Endothelial cell of umbilical vein (primary cell): Measurements from ENCODE around the gene VEGFC.

ENCODE experiments used
- EZH2 ChIP-seq: IDR thresholded peaks from 2 replicates; pipeline ENCODE4 v1.6.1; 2012; ENCODE audit warnings: borderline replicate concordance, low read depth, mild to moderate bottlenecking, moderate library complexity, low read length, inconsistent platforms; ENCODE audit not compliant: severe bottlenecking
- FOS ChIP-seq: IDR thresholded peaks from 2 replicates; pipeline ENCODE4 v1.6.1; 2011; ENCODE audit warnings: mild to moderate bottlenecking, low read length, moderate library complexity, borderline replicate concordance; ENCODE audit not compliant: insufficient read depth
- GATA2 ChIP-seq: IDR thresholded peaks from 2 replicates; pipeline ENCODE4 v1.7.0; 2011; ENCODE audit warnings: low read depth, mild to moderate bottlenecking, moderate library complexity, mixed read lengths, low read length; ENCODE audit not compliant: insufficient read length, insufficient read depth
- JUN ChIP-seq: IDR thresholded peaks from 2 replicates; pipeline ENCODE4 v1.6.1; 2011; ENCODE audit warnings: borderline replicate concordance, low read depth; ENCODE audit not compliant: insufficient read length, insufficient read depth
- MYC ChIP-seq: IDR thresholded peaks from one replicate; pipeline ENCODE4 v1.6.1; 2011; ENCODE audit warnings: mild to moderate bottlenecking, low read depth, low read length
- POLR2A ChIP-seq: IDR thresholded peaks from 2 replicates; pipeline ENCODE4 v1.6.1; 2012; ENCODE audit warnings: low read depth, mild to moderate bottlenecking, control low read depth, low read length
- POLR2AphosphoS5 ChIP-seq: IDR thresholded peaks from 2 replicates; pipeline ENCODE4 v1.6.1; 2012; ENCODE audit warnings: low read depth, mild to moderate bottlenecking, control low read depth, low read length, moderate library complexity; ENCODE audit not compliant: insufficient read depth
- TF ChIP-seq, protein P1 (sequence below), 2 donors: IDR thresholded peaks; 1 replicate in 1 of 2; 2 replicates in 1 of 2; pipeline ENCODE4 v1.5.1; 2011; ENCODE audit warnings: low read length in 2 of 2, mild to moderate bottlenecking in 2 of 2, moderate library complexity in 2 of 2, control low read depth in 1 of 2, inconsistent platforms in 1 of 2, low read depth in 1 of 2; ENCODE audit not compliant: insufficient read depth in 1 of 2; ENCODE audit errors: extremely low read depth in 1 of 2
- TF ChIP-seq, protein P2 (sequence below): IDR thresholded peaks from 2 replicates; pipeline ENCODE4 v1.6.1; 2011; ENCODE audit not compliant: insufficient read depth, insufficient read length

DNA sequence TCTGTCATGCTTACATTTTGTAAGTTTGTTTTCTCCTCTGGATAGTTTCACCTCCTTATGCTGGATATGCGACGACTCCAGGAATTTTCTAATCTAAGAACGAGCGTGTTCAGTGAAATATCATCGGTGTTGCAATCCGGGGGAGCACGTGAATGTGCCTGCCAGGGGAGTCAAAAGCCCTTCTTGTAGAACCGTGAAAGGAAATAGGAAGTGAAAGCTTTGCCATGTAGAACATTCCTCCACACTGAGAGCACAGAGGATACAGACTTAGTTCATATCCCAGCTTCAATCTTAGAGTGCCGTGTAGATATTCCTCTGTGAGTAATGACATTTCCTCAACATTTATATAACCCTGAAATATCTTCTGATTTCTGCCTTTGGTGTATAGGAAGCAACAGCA, 121.2 kb downstream of the VEGFC start:
- TF ChIP-seq, protein P1, sequence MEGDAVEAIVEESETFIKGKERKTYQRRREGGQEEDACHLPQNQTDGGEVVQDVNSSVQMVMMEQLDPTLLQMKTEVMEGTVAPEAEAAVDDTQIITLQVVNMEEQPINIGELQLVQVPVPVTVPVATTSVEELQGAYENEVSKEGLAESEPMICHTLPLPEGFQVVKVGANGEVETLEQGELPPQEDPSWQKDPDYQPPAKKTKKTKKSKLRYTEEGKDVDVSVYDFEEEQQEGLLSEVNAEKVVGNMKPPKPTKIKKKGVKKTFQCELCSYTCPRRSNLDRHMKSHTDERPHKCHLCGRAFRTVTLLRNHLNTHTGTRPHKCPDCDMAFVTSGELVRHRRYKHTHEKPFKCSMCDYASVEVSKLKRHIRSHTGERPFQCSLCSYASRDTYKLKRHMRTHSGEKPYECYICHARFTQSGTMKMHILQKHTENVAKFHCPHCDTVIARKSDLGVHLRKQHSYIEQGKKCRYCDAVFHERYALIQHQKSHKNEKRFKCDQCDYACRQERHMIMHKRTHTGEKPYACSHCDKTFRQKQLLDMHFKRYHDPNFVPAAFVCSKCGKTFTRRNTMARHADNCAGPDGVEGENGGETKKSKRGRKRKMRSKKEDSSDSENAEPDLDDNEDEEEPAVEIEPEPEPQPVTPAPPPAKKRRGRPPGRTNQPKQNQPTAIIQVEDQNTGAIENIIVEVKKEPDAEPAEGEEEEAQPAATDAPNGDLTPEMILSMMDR (IDR thresholded peaks at IDR 0.05; ENCODE audit: extremely low read depth in 1 of 2, insufficient read depth in 1 of 2, low read depth in 1 of 2, low read length in 2 of 2): no peak
- TF ChIP-seq EZH2 (no peak), POLR2A (no peak), FOS (no peak), JUN (no peak), POLR2AphosphoS5 (no peak), GATA2 (no peak), MYC (no peak)
- TF ChIP-seq, protein P2, sequence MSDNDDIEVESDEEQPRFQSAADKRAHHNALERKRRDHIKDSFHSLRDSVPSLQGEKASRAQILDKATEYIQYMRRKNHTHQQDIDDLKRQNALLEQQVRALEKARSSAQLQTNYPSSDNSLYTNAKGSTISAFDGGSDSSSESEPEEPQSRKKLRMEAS: no peak
